ENCODE measurements around the gene AGBL5. TPM values are rescaled to one million over a fixed set of nuclear protein-coding genes. Genes with fewer than 3 reads are reported as not detected.
A peak's percentile ranks its signal among the peaks of the same experiment; 100 is the strongest.

AGBL5 gene
- total and polyA plus RNA-seq, 9 of the 15 experiments (the other 6 are each of a cell fraction or from before 2014, with no cell fraction given): 3.3 to 52.7 (median 26.2) TPM

DNA sequence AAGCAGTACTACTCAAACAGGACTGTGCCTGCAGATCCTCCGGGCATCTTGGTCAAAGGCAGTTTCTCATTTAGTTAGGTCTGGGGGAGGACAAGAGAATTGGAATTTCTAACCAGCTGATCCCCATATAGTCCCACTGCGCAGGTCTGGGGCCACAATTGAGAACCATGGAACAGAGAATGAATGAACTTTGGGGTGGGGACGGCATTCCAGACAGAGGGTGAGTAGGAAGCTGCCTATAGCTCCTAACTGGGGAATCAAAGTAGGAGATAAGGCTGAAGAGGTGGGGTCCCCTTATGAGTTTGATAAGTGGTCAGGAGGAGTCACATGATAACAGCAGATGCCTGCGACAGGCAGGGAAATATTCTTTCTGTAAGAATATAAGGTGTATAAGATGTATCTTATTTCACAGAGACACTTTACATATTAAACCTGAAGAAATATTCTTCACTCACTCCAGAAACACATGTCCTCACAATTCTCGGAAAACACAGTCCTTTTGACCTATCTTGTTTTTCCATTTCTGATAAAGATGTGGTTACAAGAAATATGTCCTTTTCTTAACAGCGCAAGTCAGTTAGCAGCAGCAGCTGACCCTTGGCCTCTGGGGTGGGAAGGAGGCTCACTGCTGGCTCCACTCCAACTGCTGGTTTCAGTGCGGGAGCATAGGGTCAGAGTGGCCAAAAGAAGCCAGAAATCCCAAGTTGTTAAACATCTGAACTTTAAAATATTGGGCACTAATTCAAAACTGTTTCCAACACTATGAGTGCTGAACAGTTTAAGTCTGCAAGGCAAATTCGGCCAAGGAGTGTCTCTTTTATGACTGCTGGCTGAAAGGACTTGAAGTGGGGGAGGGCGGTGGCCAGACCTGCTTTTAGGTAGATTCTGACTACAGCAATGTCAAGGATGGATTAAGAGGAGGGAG is 31.3 kb upstream of the AGBL5 start (continued):
- TF ChIP-seq, protein P1, sequence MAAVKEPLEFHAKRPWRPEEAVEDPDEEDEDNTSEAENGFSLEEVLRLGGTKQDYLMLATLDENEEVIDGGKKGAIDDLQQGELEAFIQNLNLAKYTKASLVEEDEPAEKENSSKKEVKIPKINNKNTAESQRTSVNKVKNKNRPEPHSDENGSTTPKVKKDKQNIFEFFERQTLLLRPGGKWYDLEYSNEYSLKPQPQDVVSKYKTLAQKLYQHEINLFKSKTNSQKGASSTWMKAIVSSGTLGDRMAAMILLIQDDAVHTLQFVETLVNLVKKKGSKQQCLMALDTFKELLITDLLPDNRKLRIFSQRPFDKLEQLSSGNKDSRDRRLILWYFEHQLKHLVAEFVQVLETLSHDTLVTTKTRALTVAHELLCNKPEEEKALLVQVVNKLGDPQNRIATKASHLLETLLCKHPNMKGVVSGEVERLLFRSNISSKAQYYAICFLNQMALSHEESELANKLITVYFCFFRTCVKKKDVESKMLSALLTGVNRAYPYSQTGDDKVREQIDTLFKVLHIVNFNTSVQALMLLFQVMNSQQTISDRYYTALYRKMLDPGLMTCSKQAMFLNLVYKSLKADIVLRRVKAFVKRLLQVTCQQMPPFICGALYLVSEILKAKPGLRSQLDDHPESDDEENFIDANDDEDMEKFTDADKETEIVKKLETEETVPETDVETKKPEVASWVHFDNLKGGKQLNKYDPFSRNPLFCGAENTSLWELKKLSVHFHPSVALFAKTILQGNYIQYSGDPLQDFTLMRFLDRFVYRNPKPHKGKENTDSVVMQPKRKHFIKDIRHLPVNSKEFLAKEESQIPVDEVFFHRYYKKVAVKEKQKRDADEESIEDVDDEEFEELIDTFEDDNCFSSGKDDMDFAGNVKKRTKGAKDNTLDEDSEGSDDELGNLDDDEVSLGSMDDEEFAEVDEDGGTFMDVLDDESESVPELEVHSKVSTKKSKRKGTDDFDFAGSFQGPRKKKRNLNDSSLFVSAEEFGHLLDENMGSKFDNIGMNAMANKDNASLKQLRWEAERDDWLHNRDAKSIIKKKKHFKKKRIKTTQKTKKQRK (IDR thresholded peaks at IDR 0.05; ENCODE audit: borderline replicate concordance, low read depth, low read length): no peak
- TF ChIP-seq MAFG (tag; conservative IDR thresholded peaks at IDR 0.05): no peak
- TF ChIP-seq HMGN3 (IDR thresholded peaks at IDR 0.05; ENCODE audit: borderline replicate concordance, extremely low read depth, insufficient read length, low read depth, low read length): no peak
- no peak for TF ChIP-seq ZNF699 (CRISPR knock-in tag; IDR thresholded peaks at IDR 0.05; ENCODE audit: insufficient replicate concordance)
- no peak for TF ChIP-seq CHD1 (IDR thresholded peaks at IDR 0.05; ENCODE audit: low read length)
- TF ChIP-seq NR2C1 (IDR thresholded peaks at IDR 0.05): peak; percentile 90
- TF ChIP-seq NR2C1 (tag; IDR thresholded peaks at IDR 0.05): peak; percentile 94
- TF ChIP-seq CBFA2T2 (conservative IDR thresholded peaks at IDR 0.05): peak; percentile 83
- no peak for TF ChIP-seq ZNF146 (CRISPR knock-in tag; IDR thresholded peaks at IDR 0.05; ENCODE audit: unreplicated experiment)
- TF ChIP-seq PHB2 (IDR thresholded peaks at IDR 0.05; ENCODE audit: low read depth): no peak
- no peak for TF ChIP-seq MTF1 (CRISPR knock-in tag; IDR thresholded peaks at IDR 0.05; ENCODE audit: borderline replicate concordance)
- peak; percentile 78 for TF ChIP-seq HDAC3 (IDR thresholded peaks at IDR 0.05; ENCODE audit: borderline replicate concordance, partially characterized antibody)
- peak; percentile 87 for TF ChIP-seq SOX6 (IDR thresholded peaks at IDR 0.05)
- TF ChIP-seq, protein P2, sequence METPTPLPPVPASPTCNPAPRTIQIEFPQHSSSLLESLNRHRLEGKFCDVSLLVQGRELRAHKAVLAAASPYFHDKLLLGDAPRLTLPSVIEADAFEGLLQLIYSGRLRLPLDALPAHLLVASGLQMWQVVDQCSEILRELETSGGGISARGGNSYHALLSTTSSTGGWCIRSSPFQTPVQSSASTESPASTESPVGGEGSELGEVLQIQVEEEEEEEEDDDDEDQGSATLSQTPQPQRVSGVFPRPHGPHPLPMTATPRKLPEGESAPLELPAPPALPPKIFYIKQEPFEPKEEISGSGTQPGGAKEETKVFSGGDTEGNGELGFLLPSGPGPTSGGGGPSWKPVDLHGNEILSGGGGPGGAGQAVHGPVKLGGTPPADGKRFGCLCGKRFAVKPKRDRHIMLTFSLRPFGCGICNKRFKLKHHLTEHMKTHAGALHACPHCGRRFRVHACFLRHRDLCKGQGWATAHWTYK (CRISPR knock-in tag; IDR thresholded peaks at IDR 0.05): no peak
- peak; percentile 87 for TF ChIP-seq NCOR1 (IDR thresholded peaks at IDR 0.05)
- TF ChIP-seq ZNF23 (CRISPR knock-in tag; IDR thresholded peaks at IDR 0.05): no peak
- TF ChIP-seq KAT8 (IDR thresholded peaks at IDR 0.05; ENCODE audit: low read depth): no peak
- no peak for TF ChIP-seq CAMTA2 (CRISPR knock-in tag; conservative IDR thresholded peaks at IDR 0.05)
- no peak for TF ChIP-seq ILK (tag; IDR thresholded peaks at IDR 0.05; ENCODE audit: borderline replicate concordance, low read depth)
- TF ChIP-seq LCOR (CRISPR knock-in tag; IDR thresholded peaks at IDR 0.05): peak; percentile 73
- TF ChIP-seq TEAD4 (IDR thresholded peaks at IDR 0.05; ENCODE audit: low read length): peak; percentile 91
- no peak for TF ChIP-seq TEAD4 (CRISPR knock-in tag; IDR thresholded peaks at IDR 0.05; ENCODE audit: borderline replicate concordance)
- no peak for TF ChIP-seq ZNF408 (CRISPR knock-in tag; IDR thresholded peaks at IDR 0.05; ENCODE audit: low read depth)
- TF ChIP-seq BDP1 (IDR thresholded peaks at IDR 0.05; ENCODE audit: insufficient read depth, insufficient read length): no peak
- TF ChIP-seq MCM7 (IDR thresholded peaks at IDR 0.05): 0 out of 4 replicates have a peak, but pooled peaks of 1 of the 2 experiments have one; percentile 36
- TF ChIP-seq FOXK1 (CRISPR knock-in tag; IDR thresholded peaks at IDR 0.05; ENCODE audit: borderline replicate concordance): no peak
